ENCODE results near the gene TECPR2.

GRCh38 chr14:102500158-102500662, 137.5 kb downstream of the TECPR2 start:
- TF ChIP-seq CTCF (IDR thresholded peaks at IDR 0.05) (no peak), POLR2AphosphoS5 (IDR thresholded peaks at IDR 0.05) (peak; percentile 34 to 48), POLR2A (IDR thresholded peaks at IDR 0.05) (peak in 2 of 4 donors; percentile 39 to 46)
